ENCODE results near the gene WDR49. TPM values are rescaled to one million over a fixed set of nuclear protein-coding genes. Genes with fewer than 3 reads are reported as not detected.

The WDR49 gene
- polyA plus RNA-seq, 1 donor = 0.13 TPM

GRCh38 chr3:167467848-167468611 is 185.7 kb downstream of the WDR49 start:
- H3K36me3 ChIP-seq (ENCODE audit: control insufficient read depth, insufficient read depth, low read length) = no peaks in the 10 kb centered on the region
- H3K4me3 ChIP-seq (ENCODE audit: low read length) = no peak overlapping the region
- H3K9me3 ChIP-seq (ENCODE audit: control insufficient read depth, low read depth, low read length) = no peaks in the 10 kb centered on the region
- H3K27me3 ChIP-seq (ENCODE audit: control insufficient read depth, insufficient read depth, low read length) = no peaks in the 10 kb centered on the region
- no peaks in the 10 kb centered on the region for H3K4me1 ChIP-seq (ENCODE audit: control insufficient read depth, insufficient read depth, low read length)
- WGBS (ENCODE audit: insufficient coverage, low lambda C conversion rate) = 70% methylated on average over 2 of the region's 5 CpGs
- DNase-seq = no peak
- H3K27ac ChIP-seq (ENCODE audit: low read length) = no peak overlapping the region

DNA sequence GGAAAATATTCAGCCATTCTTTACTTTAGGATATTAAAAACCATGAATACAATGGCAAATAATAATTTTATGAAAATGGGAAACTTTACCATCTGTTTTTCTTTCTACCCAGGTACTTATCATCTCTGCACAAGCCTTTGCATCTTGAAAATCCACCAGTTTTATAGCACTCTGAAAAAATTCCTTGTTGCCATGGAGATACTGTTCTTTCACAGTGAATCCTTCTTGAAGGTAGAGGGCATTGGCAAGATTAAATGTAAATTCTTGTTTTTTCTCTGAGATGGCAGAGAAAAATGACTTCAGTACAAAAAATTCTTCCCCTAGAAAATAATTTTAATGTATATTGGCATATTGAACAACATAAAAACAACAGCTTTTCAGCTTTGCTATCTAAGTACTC is 186.8 kb downstream of the WDR49 start:
- Histone ChIP-seq H3K36me3 (ENCODE audit: control insufficient read depth, insufficient read depth, low read length) (no peaks in the 10 kb centered on the region), H3K27me3 (ENCODE audit: control insufficient read depth, insufficient read depth, low read length) (no peaks in the 10 kb centered on the region), H3K4me1 (ENCODE audit: control insufficient read depth, insufficient read depth, low read length) (no peaks in the 10 kb centered on the region), H3K4me3 (ENCODE audit: low read length) (no peak overlapping the region), H3K9me3 (ENCODE audit: control insufficient read depth, low read depth, low read length) (no peaks in the 10 kb centered on the region), H3K27ac (ENCODE audit: low read length) (no peak overlapping the region)
- no peak for DNase-seq

GRCh38 chr3:167456157-167456799 is 197.5 kb downstream of the WDR49 start:
- Histone ChIP-seq H3K27me3 (ENCODE audit: control insufficient read depth, insufficient read depth, low read length) (no peaks in the 10 kb centered on the region), H3K9me3 (ENCODE audit: control insufficient read depth, low read depth, low read length) (no peaks in the 10 kb centered on the region), H3K4me1 (ENCODE audit: control insufficient read depth, insufficient read depth, low read length) (no peaks in the 10 kb centered on the region), H3K4me3 (ENCODE audit: low read length) (no peak overlapping the region), H3K27ac (ENCODE audit: low read length) (no peak overlapping the region), H3K36me3 (ENCODE audit: control insufficient read depth, insufficient read depth, low read length) (no peaks in the 10 kb centered on the region)
- DNase-seq = no peak
- WGBS (ENCODE audit: insufficient coverage, low lambda C conversion rate) = 100% methylated on average over 1 of the region's 6 CpGs

DNA sequence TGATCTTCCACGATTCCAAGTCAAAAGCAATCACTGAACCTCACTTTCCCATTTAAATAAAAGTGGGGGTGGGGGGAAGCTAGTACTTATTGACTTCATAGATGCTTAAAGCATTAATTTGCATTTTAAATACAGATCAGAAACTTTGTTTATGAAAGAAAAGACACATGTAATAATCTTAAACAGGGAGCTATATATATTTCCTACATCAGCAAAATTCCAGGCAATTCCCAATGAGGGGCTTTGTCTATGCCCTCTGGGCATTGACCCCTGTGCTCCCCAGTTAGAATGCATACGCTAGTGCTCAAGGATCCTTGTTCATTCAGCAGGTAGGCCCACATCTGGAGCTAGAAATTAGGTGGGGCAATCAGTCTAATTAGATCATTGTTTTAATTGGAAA is 199.9 kb downstream of the WDR49 start:
- H3K4me3 ChIP-seq (ENCODE audit: low read length) = no peak overlapping the region
- no peaks in the 10 kb centered on the region for H3K27me3 ChIP-seq (ENCODE audit: control insufficient read depth, insufficient read depth, low read length)
- no peaks in the 10 kb centered on the region for H3K9me3 ChIP-seq (ENCODE audit: control insufficient read depth, low read depth, low read length)
- no CpG with 5 or more reads among the region's 2 CpGs for WGBS (ENCODE audit: insufficient coverage, low lambda C conversion rate)
- H3K4me1 ChIP-seq (ENCODE audit: control insufficient read depth, insufficient read depth, low read length) = no peaks in the 10 kb centered on the region
- no peaks in the 10 kb centered on the region for H3K36me3 ChIP-seq (ENCODE audit: control insufficient read depth, insufficient read depth, low read length)
- no peak overlapping the region for H3K27ac ChIP-seq (ENCODE audit: low read length)
- DNase-seq = no peak

DNA sequence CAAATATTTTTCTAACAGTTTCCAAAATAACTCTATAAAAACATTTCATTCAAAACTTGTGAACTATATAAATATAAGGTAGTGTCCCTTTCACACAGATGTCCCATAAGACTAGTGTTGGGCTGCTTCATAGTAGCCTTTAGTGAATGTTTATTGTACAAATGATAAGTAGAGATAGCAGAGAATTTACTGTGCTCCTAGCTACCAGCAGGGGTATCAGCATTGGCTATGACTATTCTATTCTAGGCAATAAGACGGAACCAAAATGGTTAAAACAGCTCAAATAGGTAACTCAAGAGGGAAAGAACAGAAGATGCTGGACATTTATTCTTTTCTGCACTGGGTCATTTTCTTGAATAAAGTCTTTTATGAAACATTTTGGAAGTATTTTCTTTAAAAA is 202.5 kb downstream of the WDR49 start:
- no peak for DNase-seq
- no peaks in the 10 kb centered on the region for H3K27me3 ChIP-seq (ENCODE audit: control insufficient read depth, insufficient read depth, low read length)
- WGBS (ENCODE audit: insufficient coverage, low lambda C conversion rate) = no CpG with 5 or more reads among the region's 1 CpG
- no peak overlapping the region for H3K27ac ChIP-seq (ENCODE audit: low read length)
- H3K36me3 ChIP-seq (ENCODE audit: control insufficient read depth, insufficient read depth, low read length) = no peaks in the 10 kb centered on the region
- H3K4me1 ChIP-seq (ENCODE audit: control insufficient read depth, insufficient read depth, low read length) = no peaks in the 10 kb centered on the region
- no peak overlapping the region for H3K4me3 ChIP-seq (ENCODE audit: low read length)
- H3K9me3 ChIP-seq (ENCODE audit: control insufficient read depth, low read depth, low read length) = no peaks in the 10 kb centered on the region

- Histone ChIP-seq H3K9me3 (ENCODE audit: control insufficient read depth, low read depth, low read length) (no peaks in the 10 kb centered on the region), H3K4me1 (ENCODE audit: control insufficient read depth, insufficient read depth, low read length) (no peaks in the 10 kb centered on the region), H3K27me3 (ENCODE audit: control insufficient read depth, insufficient read depth, low read length) (no peaks in the 10 kb centered on the region), H3K27ac (ENCODE audit: low read length) (no peak overlapping the region), H3K36me3 (ENCODE audit: control insufficient read depth, insufficient read depth, low read length) (no peaks in the 10 kb centered on the region), H3K4me3 (ENCODE audit: low read length) (no peak overlapping the region)
- 86% methylated on average over 1 of the region's 2 CpGs for WGBS (ENCODE audit: insufficient coverage, low lambda C conversion rate)
- no peak for DNase-seq
Measured at GRCh38 chr3:167450675-167451074, 203.1 kb downstream of the WDR49 start.

- Histone ChIP-seq H3K9me3 (ENCODE audit: control insufficient read depth, low read depth, low read length) (no peaks in the 10 kb centered on the region), H3K27me3 (ENCODE audit: control insufficient read depth, insufficient read depth, low read length) (no peaks in the 10 kb centered on the region), H3K27ac (ENCODE audit: low read length) (no peak overlapping the region), H3K4me3 (ENCODE audit: low read length) (no peak overlapping the region), H3K36me3 (ENCODE audit: control insufficient read depth, insufficient read depth, low read length) (no peaks in the 10 kb centered on the region), H3K4me1 (ENCODE audit: control insufficient read depth, insufficient read depth, low read length) (no peaks in the 10 kb centered on the region)
- WGBS (ENCODE audit: insufficient coverage, low lambda C conversion rate) = 100% methylated on average over 1 of the region's 5 CpGs
- DNase-seq = no peak
Measured at GRCh38 chr3:167450195-167450594, 203.5 kb downstream of the WDR49 start.

DNA sequence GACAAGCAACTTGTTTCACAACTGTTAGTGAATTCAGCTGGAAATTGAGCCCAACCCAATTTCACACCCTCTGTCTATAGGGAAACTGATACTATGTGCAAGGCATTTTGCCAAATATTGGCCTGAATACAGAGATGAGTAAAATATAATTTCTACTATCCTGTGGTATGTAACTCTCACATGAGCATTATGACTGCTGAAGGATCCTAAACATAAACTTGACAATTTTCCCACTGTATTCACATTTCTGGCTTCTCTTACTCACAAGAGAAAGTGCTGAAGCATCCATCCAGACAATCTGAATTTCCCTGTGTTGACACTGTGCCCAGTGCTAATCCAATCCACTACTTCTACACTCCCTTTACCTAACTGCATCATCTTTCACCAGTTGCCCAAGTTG is 208.3 kb downstream of the WDR49 start:
- H3K27me3 ChIP-seq (ENCODE audit: control insufficient read depth, insufficient read depth, low read length) = no peaks in the 10 kb centered on the region
- DNase-seq = no peak
- H3K9me3 ChIP-seq (ENCODE audit: control insufficient read depth, low read depth, low read length) = no peaks in the 10 kb centered on the region
- H3K36me3 ChIP-seq (ENCODE audit: control insufficient read depth, insufficient read depth, low read length) = no peaks in the 10 kb centered on the region
- H3K4me3 ChIP-seq (ENCODE audit: low read length) = no peak overlapping the region
- no peaks in the 10 kb centered on the region for H3K4me1 ChIP-seq (ENCODE audit: control insufficient read depth, insufficient read depth, low read length)
- no peak overlapping the region for H3K27ac ChIP-seq (ENCODE audit: low read length)

DNA sequence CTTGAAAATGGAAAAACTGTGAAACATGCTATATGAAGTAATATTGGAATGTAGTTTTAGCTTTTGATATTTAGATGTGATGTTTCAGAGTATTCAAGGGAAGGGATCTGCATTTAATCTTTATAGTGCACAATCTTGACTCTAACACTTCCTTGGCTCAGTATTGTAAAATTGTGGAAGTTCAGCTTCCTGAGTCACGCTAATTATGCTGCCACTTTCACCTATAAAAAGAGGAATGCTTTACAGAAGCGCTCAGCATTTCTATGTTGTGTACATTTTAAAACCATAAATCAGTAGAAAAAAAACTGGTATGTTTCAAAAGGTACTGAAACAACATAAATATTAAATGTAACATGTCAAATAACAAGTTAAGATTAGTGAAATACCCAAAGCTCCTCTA is 212.5 kb downstream of the WDR49 start:
- no peak overlapping the region for H3K4me3 ChIP-seq (ENCODE audit: low read length)
- DNase-seq = no peak
- no peak overlapping the region for H3K27ac ChIP-seq (ENCODE audit: low read length)
- H3K9me3 ChIP-seq (ENCODE audit: control insufficient read depth, low read depth, low read length) = no peaks in the 10 kb centered on the region
- no peaks in the 10 kb centered on the region for H3K27me3 ChIP-seq (ENCODE audit: control insufficient read depth, insufficient read depth, low read length)
- 83% methylated on average over 1 of the region's 2 CpGs for WGBS (ENCODE audit: insufficient coverage, low lambda C conversion rate)
- H3K36me3 ChIP-seq (ENCODE audit: control insufficient read depth, insufficient read depth, low read length) = no peaks in the 10 kb centered on the region
- H3K4me1 ChIP-seq (ENCODE audit: control insufficient read depth, insufficient read depth, low read length) = no peaks in the 10 kb centered on the region

- no peak for DNase-seq
- H3K4me3 ChIP-seq (ENCODE audit: low read length) = no peak overlapping the region
- H3K36me3 ChIP-seq (ENCODE audit: control insufficient read depth, insufficient read depth, low read length) = no peaks in the 10 kb centered on the region
- WGBS (ENCODE audit: insufficient coverage, low lambda C conversion rate) = no CpG with 5 or more reads among the region's 2 CpGs
- H3K4me1 ChIP-seq (ENCODE audit: control insufficient read depth, insufficient read depth, low read length) = no peaks in the 10 kb centered on the region
- no peaks in the 10 kb centered on the region for H3K9me3 ChIP-seq (ENCODE audit: control insufficient read depth, low read depth, low read length)
- H3K27ac ChIP-seq (ENCODE audit: low read length) = no peak overlapping the region
- H3K27me3 ChIP-seq (ENCODE audit: control insufficient read depth, insufficient read depth, low read length) = no peaks in the 10 kb centered on the region
Measured at GRCh38 chr3:167437428-167438139, 216.2 kb downstream of the WDR49 start.

Measured in large intestine (tissue), 3 donors.